ENCODE measurements around the gene SH3BP2. TPM values are rescaled to one million over a fixed set of nuclear protein-coding genes. Genes with fewer than 3 reads are reported as not detected.
A peak's percentile ranks its signal among the peaks of the same experiment; 100 is the strongest.

The SH3BP2 gene
- total RNA-seq, 1 experiment from 2014 or later = 52.8 TPM

DNA sequence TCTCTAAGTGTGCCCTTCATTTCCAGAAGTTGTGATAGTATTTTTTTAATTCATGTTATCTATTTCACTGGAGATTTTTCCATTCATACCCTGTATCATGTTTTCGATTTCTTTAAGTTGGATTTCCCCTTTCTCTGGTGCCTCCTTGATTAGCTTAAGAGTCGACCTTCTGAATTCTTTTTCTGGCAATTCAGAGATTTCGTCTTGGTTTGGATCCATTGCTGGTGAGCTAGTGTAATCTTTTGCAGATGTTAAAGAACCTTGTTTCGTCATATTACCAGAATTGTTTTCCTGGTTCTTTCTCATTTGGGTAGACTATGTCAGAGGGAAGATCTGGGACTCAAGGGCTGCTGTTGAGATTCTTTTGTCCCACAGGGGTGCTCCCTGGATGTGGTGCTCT is 9.1 kb upstream of the SH3BP2 start (continued):
- TF ChIP-seq, protein P1, sequence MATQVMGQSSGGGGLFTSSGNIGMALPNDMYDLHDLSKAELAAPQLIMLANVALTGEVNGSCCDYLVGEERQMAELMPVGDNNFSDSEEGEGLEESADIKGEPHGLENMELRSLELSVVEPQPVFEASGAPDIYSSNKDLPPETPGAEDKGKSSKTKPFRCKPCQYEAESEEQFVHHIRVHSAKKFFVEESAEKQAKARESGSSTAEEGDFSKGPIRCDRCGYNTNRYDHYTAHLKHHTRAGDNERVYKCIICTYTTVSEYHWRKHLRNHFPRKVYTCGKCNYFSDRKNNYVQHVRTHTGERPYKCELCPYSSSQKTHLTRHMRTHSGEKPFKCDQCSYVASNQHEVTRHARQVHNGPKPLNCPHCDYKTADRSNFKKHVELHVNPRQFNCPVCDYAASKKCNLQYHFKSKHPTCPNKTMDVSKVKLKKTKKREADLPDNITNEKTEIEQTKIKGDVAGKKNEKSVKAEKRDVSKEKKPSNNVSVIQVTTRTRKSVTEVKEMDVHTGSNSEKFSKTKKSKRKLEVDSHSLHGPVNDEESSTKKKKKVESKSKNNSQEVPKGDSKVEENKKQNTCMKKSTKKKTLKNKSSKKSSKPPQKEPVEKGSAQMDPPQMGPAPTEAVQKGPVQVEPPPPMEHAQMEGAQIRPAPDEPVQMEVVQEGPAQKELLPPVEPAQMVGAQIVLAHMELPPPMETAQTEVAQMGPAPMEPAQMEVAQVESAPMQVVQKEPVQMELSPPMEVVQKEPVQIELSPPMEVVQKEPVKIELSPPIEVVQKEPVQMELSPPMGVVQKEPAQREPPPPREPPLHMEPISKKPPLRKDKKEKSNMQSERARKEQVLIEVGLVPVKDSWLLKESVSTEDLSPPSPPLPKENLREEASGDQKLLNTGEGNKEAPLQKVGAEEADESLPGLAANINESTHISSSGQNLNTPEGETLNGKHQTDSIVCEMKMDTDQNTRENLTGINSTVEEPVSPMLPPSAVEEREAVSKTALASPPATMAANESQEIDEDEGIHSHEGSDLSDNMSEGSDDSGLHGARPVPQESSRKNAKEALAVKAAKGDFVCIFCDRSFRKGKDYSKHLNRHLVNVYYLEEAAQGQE (IDR thresholded peaks at IDR 0.05; ENCODE audit: low read depth) = no peak

DNA sequence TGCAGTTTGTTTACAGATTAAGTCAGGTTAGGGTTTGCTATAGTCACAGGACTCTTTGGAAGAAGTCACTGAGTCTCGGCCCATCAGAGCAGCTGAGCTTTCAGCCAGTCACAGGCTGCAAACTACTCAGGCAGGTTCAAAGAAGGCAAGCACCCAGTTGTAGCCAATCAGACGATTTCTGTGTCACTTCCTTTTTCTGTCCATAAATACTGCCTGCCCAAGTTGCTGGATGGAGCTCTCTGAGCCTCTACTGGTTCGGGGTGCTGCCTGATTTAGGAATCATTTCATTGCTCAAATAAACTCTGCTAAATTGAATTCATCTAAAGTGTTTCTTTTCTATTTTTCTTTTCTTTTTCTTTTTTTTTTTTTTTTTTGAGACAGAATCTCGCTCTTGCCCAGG is 7.3 kb upstream of the SH3BP2 start:
- Histone ChIP-seq H3K27me3 (ENCODE audit: insufficient read depth, low read length) (no peaks in the 10 kb centered on the region), H3K36me3 (ENCODE audit: control insufficient read depth in 1 of 2, insufficient read depth in 2 of 2, low read length in 2 of 2) (no peaks in the 10 kb centered on the region), H2AFZ (ENCODE audit: low read depth, low read length, poor library complexity, severe bottlenecking) (no peak overlapping the region), H3K79me2 (ENCODE audit: insufficient read depth, low read length) (no peaks in the 10 kb centered on the region), H3K4me1 (ENCODE audit: control insufficient read depth in 1 of 2, insufficient read depth in 2 of 2, low read length in 2 of 2) (peaks cover 0 to 6% of the 10 kb centered on the region in 2 experiments; a peak in 1 of 4 replicates), H3K9ac (ENCODE audit: low read length) (no peak overlapping the region), H3K4me3 (replicated peaks in 1 of 2; ENCODE audit: low read depth in 1 of 2, low read length in 2 of 2) (no peak overlapping the region), H3K27ac (ENCODE audit: low read depth, low read length) (no peak overlapping the region), H3K9me2 (ENCODE audit: insufficient read depth) (no peaks in the 10 kb centered on the region), H3K4me2 (ENCODE audit: low read length) (no peak overlapping the region), H3K9me3 (ENCODE audit: control insufficient read depth in 1 of 2, insufficient read depth in 1 of 2, low read depth in 1 of 2, low read length in 2 of 2) (no peaks in the 10 kb centered on the region), H4K20me1 (ENCODE audit: insufficient read depth) (no peaks in the 10 kb centered on the region)
- no peak for DNase-seq (ENCODE audit: low read depth, low spot score)
- POLR2A ChIA-PET = interaction anchor here (0.7 kb wide), 1 partner anchor 45 kb away, joined by 3 read pairs; no protein-coding TSS in a partner anchor
- CTCF ChIA-PET = interaction anchor here (0.8 kb wide), 1 partner anchor 22 kb away, joined by 3 read pairs; no protein-coding TSS in a partner anchor
- BruUV-seq (replicated peaks) = no TSS peak
- intact Hi-C loops (cut with micrococcal nuclease) = no loop called here
- RAD21 ChIA-PET (ENCODE audit: low non-redundant PET in 1 of 2, low total read pairs in 2 of 2, uncharacterized antibody in 2 of 2, unreplicated experiment in 2 of 2) = no interaction called here
- ATAC-seq = peak; percentile 47; the same call in 1 of the 2 replicates
- no peak for TF ChIP-seq FOSL1 (IDR thresholded peaks at IDR 0.05; ENCODE audit: low read depth)
- TF ChIP-seq, protein P2, sequence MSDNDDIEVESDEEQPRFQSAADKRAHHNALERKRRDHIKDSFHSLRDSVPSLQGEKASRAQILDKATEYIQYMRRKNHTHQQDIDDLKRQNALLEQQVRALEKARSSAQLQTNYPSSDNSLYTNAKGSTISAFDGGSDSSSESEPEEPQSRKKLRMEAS (IDR thresholded peaks at IDR 0.05) = no peak
- TF ChIP-seq, protein P3, sequence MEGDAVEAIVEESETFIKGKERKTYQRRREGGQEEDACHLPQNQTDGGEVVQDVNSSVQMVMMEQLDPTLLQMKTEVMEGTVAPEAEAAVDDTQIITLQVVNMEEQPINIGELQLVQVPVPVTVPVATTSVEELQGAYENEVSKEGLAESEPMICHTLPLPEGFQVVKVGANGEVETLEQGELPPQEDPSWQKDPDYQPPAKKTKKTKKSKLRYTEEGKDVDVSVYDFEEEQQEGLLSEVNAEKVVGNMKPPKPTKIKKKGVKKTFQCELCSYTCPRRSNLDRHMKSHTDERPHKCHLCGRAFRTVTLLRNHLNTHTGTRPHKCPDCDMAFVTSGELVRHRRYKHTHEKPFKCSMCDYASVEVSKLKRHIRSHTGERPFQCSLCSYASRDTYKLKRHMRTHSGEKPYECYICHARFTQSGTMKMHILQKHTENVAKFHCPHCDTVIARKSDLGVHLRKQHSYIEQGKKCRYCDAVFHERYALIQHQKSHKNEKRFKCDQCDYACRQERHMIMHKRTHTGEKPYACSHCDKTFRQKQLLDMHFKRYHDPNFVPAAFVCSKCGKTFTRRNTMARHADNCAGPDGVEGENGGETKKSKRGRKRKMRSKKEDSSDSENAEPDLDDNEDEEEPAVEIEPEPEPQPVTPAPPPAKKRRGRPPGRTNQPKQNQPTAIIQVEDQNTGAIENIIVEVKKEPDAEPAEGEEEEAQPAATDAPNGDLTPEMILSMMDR (IDR thresholded peaks at IDR 0.05 in 2 of 3, conservative IDR thresholded peaks at IDR 0.05 in 1 of 3; ENCODE audit: borderline replicate concordance in 1 of 3, insufficient read depth in 1 of 3, low read depth in 2 of 3, low read length in 2 of 3) = no peak
- TF ChIP-seq ZFX (IDR thresholded peaks at IDR 0.05) = no peak
- TF ChIP-seq JUND (IDR thresholded peaks at IDR 0.05) = no peak
- TF ChIP-seq POLR2AphosphoS5 (IDR thresholded peaks at IDR 0.05; ENCODE audit: low read depth, low read length) = no peak
- TF ChIP-seq, protein P4, sequence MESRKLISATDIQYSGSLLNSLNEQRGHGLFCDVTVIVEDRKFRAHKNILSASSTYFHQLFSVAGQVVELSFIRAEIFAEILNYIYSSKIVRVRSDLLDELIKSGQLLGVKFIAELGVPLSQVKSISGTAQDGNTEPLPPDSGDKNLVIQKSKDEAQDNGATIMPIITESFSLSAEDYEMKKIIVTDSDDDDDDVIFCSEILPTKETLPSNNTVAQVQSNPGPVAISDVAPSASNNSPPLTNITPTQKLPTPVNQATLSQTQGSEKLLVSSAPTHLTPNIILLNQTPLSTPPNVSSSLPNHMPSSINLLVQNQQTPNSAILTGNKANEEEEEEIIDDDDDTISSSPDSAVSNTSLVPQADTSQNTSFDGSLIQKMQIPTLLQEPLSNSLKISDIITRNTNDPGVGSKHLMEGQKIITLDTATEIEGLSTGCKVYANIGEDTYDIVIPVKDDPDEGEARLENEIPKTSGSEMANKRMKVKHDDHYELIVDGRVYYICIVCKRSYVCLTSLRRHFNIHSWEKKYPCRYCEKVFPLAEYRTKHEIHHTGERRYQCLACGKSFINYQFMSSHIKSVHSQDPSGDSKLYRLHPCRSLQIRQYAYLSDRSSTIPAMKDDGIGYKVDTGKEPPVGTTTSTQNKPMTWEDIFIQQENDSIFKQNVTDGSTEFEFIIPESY (IDR thresholded peaks at IDR 0.05; ENCODE audit: extremely low read depth, insufficient replicate concordance, low read length) = no peak
- TF ChIP-seq CBX3 (IDR thresholded peaks at IDR 0.05; ENCODE audit: low read depth) = no peak
- TF ChIP-seq YY1 (IDR thresholded peaks at IDR 0.05; ENCODE audit: extremely low read depth, insufficient replicate concordance, low read depth, low read length) = no peak
- TF ChIP-seq, protein P1 (IDR thresholded peaks at IDR 0.05; ENCODE audit: low read depth) = no peak
- no peak for TF ChIP-seq SIN3A (IDR thresholded peaks at IDR 0.05; ENCODE audit: low read depth)
- no peak for TF ChIP-seq RAD21 (IDR thresholded peaks at IDR 0.05; ENCODE audit: low read depth)
- TF ChIP-seq SRF (IDR thresholded peaks at IDR 0.05; ENCODE audit: low read depth) = no peak
